ENCODE data around the gene CAMK2N1.
"Not testable (repeated sequence)": the region's sequence is repeated elsewhere in the genome, so short reads cannot be mapped to it uniquely, and the experiment has no call there.

CAMK2N1 gene

DNA sequence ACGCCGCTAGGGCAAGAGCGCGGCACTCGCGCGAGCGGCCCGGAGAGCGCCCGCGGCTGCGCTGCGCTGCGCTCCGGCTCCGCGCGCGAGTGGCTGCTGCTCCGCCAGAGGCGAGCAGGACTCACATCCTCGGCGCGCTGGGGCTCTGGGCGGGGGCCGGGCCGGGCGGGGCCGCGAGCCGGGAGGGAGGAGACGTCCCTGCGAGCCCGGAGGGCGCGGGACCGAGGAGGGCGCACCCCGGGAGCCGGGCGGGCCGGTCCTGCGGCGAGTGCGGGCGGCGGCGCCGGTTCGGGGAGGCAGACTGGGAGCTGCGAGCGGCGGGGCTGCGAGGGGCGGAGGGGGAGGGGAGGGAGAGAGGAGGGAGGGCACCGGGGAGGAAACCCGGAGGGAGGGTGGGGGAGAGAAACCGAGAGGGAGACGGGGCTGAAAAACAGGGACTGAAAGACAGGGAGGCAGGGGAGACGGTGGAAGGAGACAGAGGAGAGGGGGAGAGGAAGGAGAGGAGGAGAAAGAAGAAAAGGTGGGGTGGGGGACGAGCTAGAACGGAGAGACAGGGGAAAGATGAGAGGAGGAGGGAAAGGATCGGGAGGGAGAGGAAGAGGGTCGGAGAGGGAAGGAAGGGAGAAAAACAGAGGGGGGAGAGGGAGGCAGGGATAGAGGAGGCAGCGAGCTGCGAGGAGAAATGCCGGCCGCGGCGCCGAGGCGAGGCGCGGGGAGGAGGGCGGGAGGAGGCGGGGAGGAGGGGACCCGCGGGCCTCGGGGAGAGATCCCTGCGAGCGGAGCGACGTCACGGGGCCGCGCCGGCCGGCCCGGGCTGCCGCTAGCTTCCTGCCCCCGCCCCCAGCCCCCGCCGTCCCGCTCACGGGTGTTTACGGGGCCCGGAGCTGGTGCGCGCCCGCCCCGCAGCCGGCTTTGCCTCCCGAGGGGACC is at the start of gene CAMK2N1:
Gene CAMK2N1 (minus strand): TSS at position 684 of the 930 bp plus-strand sequence. CDS start 831 bp downstream, outside the sequence.
- H3K4me1 ChIP-seq (ENCODE audit: insufficient read depth, low read length) = peaks cover 7% of the 10 kb centered on the region
- peak within 1 kb of the TSS; percentile 94 for H3K9ac ChIP-seq (ENCODE audit: low read length)
- H3K36me3 ChIP-seq (ENCODE audit: insufficient read depth, low read length) = no peaks in the 10 kb centered on the region
- H3K27ac ChIP-seq (ENCODE audit: low read depth, low read length) = peak within 1 kb of the TSS; percentile 75
- peaks cover 0 to 9% of the 10 kb centered on the region in 2 donors for H3K27me3 ChIP-seq (ENCODE audit: control insufficient read depth in 1 of 2, insufficient read depth in 2 of 2, low read length in 2 of 2)
- H3K9me3 ChIP-seq (ENCODE audit: low read length) = no peaks in the 10 kb centered on the region
- peak within 1 kb of the TSS; percentile 81 to 90 for H3K4me3 ChIP-seq (ENCODE audit: low read depth in 1 of 2, low read length in 2 of 2)

DNA sequence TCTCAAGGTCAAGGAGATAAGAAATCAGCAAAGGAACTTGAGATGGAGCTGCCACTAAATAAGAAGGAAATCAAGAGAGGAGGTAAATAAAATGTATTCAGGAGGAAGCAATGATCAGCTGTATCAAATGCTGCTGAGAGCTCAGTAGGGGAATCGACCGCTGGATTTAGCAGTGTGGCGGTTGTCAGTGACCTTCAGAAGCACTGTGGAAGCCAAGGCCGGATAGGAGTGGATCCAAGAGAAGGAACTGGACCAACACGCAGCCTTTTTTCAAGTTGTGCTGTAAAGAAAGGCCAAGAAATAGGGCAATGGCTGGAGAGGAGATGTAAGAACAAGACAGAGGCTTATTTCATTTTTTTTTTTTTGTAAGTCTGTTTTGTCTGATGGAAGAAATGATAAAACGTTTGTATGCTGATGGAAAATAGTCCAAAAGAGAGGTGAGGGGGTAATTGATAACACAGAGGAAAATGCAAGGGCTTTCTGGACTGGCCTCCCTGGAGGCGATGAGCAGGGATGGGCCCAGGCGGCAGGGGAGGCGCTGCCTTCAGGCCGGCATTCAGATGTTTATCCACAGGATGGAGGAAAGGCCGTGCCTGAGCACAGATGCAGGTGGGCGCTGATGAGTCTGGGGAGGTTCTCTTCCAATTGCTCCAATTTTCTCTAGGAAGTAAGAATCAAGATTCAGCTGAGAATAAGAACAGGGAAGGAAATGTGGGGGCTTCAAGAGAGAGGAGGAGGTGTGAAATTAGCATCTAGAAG is 48.8 kb upstream of the CAMK2N1 start:
- no peak overlapping the region for H3K4me3 ChIP-seq (ENCODE audit: low read depth in 1 of 2, low read length in 2 of 2)
- peaks cover 0 to 6% of the 10 kb centered on the region in 2 donors for H3K27me3 ChIP-seq (ENCODE audit: control insufficient read depth in 1 of 2, insufficient read depth in 2 of 2, low read length in 2 of 2)
- H3K9me3 ChIP-seq (ENCODE audit: low read length) = no peaks in the 10 kb centered on the region
- no peak overlapping the region for H3K27ac ChIP-seq (ENCODE audit: low read depth, low read length)
- H3K4me1 ChIP-seq (ENCODE audit: insufficient read depth, low read length) = no peaks in the 10 kb centered on the region
- H3K36me3 ChIP-seq (ENCODE audit: insufficient read depth, low read length) = no peaks in the 10 kb centered on the region
- no peak overlapping the region for H3K9ac ChIP-seq (ENCODE audit: low read length)

DNA sequence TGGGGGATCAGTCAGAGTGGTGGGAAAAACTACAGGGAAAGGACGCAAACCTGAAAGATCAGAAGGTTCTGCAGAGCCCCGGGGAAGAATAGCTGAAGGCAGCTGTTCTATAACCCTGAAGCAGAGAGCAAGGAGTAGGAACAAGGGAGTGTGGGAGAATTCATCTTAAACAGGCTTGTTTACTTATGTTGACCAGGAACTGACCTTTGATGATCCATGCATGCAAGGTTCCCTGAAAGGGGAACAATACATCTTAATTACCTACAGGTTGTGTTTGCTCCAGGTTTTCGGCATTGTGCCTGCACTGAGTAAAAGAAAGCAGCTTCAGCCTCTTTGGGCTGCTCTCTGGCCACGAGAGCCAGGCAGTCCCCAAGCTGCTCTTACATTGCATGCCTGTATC is 47.6 kb upstream of the CAMK2N1 start:
- no peaks in the 10 kb centered on the region for H3K4me1 ChIP-seq (ENCODE audit: insufficient read depth, low read length)
- H3K4me3 ChIP-seq (ENCODE audit: low read depth in 1 of 2, low read length in 2 of 2) = no peak overlapping the region
- H3K27ac ChIP-seq (ENCODE audit: low read depth, low read length) = no peak overlapping the region
- no peak overlapping the region for H3K9ac ChIP-seq (ENCODE audit: low read length)
- H3K9me3 ChIP-seq (ENCODE audit: low read length) = no peaks in the 10 kb centered on the region
- H3K36me3 ChIP-seq (ENCODE audit: insufficient read depth, low read length) = no peaks in the 10 kb centered on the region
- peaks cover 0 to 6% of the 10 kb centered on the region in 2 donors for H3K27me3 ChIP-seq (ENCODE audit: control insufficient read depth in 1 of 2, insufficient read depth in 2 of 2, low read length in 2 of 2)

DNA sequence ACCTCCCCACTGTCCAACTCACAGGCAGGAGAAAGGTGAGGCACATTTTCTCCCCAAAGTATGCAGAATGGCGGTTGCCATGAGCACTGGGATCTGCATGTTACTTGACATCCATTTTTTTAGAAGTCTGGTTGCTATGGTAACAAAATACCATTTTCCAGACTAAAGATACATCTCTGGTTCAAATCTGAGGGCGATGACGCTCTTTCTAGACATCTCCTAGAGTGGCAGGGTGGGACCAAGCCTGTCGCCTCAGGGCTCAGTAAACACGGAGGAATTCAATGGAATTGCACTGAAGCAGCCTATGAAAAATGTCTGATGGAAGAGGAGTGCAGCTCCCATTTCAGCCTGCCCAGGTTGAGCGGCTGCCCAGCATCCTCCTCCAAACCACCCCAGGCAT is 44.9 kb upstream of the CAMK2N1 start:
- Histone ChIP-seq H3K9me3 (ENCODE audit: low read length) (no peaks in the 10 kb centered on the region), H3K4me1 (ENCODE audit: insufficient read depth, low read length) (no peaks in the 10 kb centered on the region), H3K27ac (ENCODE audit: low read depth, low read length) (no peak overlapping the region), H3K9ac (ENCODE audit: low read length) (no peak overlapping the region), H3K27me3 (ENCODE audit: control insufficient read depth in 1 of 2, insufficient read depth in 2 of 2, low read length in 2 of 2) (peaks cover 0 to 6% of the 10 kb centered on the region in 2 donors), H3K36me3 (ENCODE audit: insufficient read depth, low read length) (no peaks in the 10 kb centered on the region), H3K4me3 (ENCODE audit: low read depth in 1 of 2, low read length in 2 of 2) (no peak overlapping the region)

DNA sequence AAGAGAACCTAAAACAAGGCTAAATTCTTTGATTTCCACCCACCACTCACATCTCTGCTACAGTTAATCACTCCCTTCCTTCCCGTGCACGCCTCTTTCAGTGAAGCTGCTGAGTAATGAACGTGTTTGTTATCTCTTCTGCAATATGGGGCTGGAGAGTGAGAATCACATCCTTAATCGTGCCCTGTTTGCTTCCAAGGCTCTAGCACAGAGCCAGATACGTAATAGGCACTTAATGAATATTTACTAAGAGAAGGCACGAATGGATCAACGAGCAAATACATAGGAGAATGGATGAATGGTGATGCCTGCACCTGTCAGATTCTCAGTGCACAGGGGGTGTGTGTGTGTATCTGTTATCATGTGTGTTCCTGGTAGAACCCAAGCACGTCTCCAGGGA is 44.3 kb upstream of the CAMK2N1 start:
- H3K9ac ChIP-seq (ENCODE audit: low read length) = no peak overlapping the region

DNA sequence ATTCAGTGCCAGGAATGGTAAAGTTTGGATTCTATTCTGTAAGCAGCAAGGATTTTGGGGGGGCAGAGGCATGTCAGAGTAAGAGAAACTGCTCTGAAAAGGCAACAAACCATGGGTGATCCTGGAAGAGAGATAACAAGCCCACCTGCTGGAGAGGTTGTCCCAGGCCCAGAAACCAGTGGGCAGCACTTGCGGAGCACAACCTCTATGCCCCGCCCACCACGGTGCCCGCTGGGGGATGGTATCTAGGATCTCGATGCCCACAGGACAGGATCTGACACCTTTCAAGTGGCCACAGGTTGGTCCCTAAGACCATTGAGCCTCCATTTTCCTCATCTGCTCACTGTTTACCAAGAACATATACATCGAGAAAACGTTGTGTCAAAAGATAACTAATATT is 42.2 kb upstream of the CAMK2N1 start:
- no peak overlapping the region for H3K4me3 ChIP-seq (ENCODE audit: low read depth in 1 of 2, low read length in 2 of 2)
- no peaks in the 10 kb centered on the region for H3K4me1 ChIP-seq (ENCODE audit: insufficient read depth, low read length)
- H3K9ac ChIP-seq (ENCODE audit: low read length) = no peak overlapping the region
- H3K36me3 ChIP-seq (ENCODE audit: insufficient read depth, low read length) = no peaks in the 10 kb centered on the region
- no peaks in the 10 kb centered on the region for H3K9me3 ChIP-seq (ENCODE audit: low read length)
- peaks cover 0 to 6% of the 10 kb centered on the region in 2 donors for H3K27me3 ChIP-seq (ENCODE audit: control insufficient read depth in 1 of 2, insufficient read depth in 2 of 2, low read length in 2 of 2)
- no peak overlapping the region for H3K27ac ChIP-seq (ENCODE audit: low read depth, low read length)

More for the DNA sequence above, 44.3 kb upstream of the CAMK2N1 start:
- Histone ChIP-seq H3K36me3 (ENCODE audit: insufficient read depth, low read length) (no peaks in the 10 kb centered on the region), H3K27me3 (ENCODE audit: control insufficient read depth in 1 of 2, insufficient read depth in 2 of 2, low read length in 2 of 2) (peaks cover 0 to 6% of the 10 kb centered on the region in 2 donors), H3K4me3 (ENCODE audit: low read depth in 1 of 2, low read length in 2 of 2) (no peak overlapping the region), H3K9me3 (ENCODE audit: low read length) (no peaks in the 10 kb centered on the region), H3K4me1 (ENCODE audit: insufficient read depth, low read length) (no peaks in the 10 kb centered on the region), H3K27ac (ENCODE audit: low read depth, low read length) (no peak overlapping the region)

DNA sequence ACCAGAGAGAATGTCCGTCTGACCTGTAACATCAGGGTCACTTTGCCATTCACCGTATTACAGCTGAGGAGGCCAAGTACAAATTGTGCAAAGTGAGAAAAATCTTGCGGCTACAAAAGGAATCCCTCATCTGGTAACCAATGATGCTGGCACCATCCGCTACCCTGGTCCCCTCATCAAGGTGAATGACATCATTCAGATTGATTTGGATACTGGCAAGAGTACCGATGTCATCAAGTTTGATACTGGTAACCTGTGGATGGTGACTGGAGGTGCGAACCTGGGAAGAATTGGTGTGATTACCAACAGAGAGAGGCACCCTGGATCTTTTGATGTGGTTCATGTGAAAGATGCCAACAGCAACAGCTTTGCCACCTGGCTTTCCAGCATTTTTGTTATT is 40.3 kb upstream of the CAMK2N1 start:
- H3K4me1 ChIP-seq (ENCODE audit: insufficient read depth, low read length) = no peaks in the 10 kb centered on the region
- peaks cover 0 to 4% of the 10 kb centered on the region in 2 donors for H3K27me3 ChIP-seq (ENCODE audit: control insufficient read depth in 1 of 2, insufficient read depth in 2 of 2, low read length in 2 of 2)
- no peak overlapping the region for H3K4me3 ChIP-seq (ENCODE audit: low read depth in 1 of 2, low read length in 2 of 2)
- H3K9ac ChIP-seq (ENCODE audit: low read length) = no peak overlapping the region
- H3K9me3 ChIP-seq (ENCODE audit: low read length) = no peaks in the 10 kb centered on the region
- no peak overlapping the region for H3K27ac ChIP-seq (ENCODE audit: low read depth, low read length)
- H3K36me3 ChIP-seq (ENCODE audit: insufficient read depth, low read length) = no peaks in the 10 kb centered on the region

DNA sequence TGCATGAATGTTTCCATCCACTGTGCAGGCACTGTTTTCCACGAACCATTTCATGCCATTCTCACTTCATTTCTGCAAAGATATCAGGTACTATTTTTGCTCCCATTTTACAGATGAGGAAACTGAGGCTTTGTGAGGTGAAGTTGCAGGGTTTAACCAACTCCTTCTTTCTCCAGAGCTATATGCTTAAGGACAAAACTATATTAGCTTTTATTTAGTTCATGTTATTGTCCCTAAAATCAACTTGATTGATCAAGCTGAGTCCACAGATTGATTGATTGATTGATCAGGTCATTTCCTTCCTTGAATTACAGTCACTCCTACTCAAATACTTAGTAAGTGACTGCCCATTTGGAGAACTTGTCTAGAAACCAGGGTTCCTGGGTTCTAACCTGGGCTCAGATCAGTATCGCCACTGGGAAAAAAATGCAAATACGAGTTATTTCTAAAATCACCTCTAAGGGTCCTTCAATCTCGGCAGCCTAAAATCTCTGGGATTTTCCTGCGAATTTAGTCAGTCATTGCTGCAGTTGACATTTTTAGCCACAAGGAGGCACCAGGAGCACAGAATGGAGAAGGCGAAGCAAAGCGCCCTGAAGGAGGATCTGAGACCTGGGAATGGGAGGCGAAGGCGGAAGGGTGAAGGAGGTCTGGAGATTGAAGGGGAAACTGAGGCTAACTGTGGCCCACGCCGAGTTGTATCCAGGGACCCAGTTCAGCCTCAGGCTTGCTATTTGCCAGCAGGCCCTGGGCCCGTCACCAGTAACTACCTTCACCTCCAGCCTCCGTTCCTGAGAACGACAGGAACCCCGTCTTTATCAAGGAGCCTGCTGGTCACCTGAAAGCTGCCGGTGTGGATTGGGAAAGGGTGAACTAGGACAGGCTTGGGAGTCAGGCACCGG is 36.2 kb upstream of the CAMK2N1 start:
- Histone ChIP-seq H3K4me1 (ENCODE audit: insufficient read depth, low read length) (no peaks in the 10 kb centered on the region), H3K9me3 (ENCODE audit: low read length) (no peaks in the 10 kb centered on the region), H3K4me3 (ENCODE audit: low read depth in 1 of 2, low read length in 2 of 2) (no peak overlapping the region), H3K36me3 (ENCODE audit: insufficient read depth, low read length) (no peaks in the 10 kb centered on the region), H3K9ac (ENCODE audit: low read length) (no peak overlapping the region), H3K27ac (ENCODE audit: low read depth, low read length) (no peak overlapping the region), H3K27me3 (ENCODE audit: control insufficient read depth in 1 of 2, insufficient read depth in 2 of 2, low read length in 2 of 2) (no peaks in the 10 kb centered on the region)

DNA sequence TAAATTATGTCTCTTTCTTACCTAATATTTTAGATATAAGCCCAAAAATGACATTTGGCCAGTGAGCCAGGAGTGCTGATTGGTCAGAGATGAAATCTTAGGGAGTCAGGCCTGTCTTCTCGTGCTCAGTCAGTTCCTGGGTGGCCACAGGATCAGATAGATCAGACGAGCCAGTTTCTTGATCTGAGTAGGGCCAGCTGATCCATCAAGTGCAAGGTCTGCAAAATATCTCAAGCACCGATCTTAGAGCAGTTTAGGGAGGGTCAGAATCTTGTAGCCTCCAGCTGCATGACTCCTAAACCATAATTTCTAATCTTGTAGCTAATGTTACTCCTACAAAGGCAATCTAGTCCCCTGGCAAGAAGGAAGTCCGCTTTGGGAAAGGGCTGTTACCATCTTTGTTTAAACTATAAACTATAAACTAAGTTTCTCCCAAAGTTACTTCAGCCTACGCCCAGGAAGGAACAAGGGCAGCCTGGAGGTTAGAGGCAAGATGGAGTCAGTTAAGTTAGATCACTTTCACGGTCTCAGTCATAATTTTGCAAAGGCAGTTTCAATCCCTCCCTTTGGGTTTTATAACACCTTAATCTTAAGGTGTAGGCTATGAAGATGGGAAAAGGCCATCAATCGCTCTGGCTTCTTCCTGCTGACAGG is 33.7 kb upstream of the CAMK2N1 start:
- H3K27ac ChIP-seq (ENCODE audit: low read depth, low read length); H3K9ac ChIP-seq (ENCODE audit: low read length); H3K27me3 ChIP-seq (ENCODE audit: control insufficient read depth in 1 of 2, insufficient read depth in 2 of 2, low read length in 2 of 2); H3K36me3 ChIP-seq (ENCODE audit: insufficient read depth, low read length); H3K4me3 ChIP-seq (ENCODE audit: low read depth in 1 of 2, low read length in 2 of 2); H3K4me1 ChIP-seq (ENCODE audit: insufficient read depth, low read length); H3K9me3 ChIP-seq (ENCODE audit: low read length): not testable (repeated sequence)

DNA sequence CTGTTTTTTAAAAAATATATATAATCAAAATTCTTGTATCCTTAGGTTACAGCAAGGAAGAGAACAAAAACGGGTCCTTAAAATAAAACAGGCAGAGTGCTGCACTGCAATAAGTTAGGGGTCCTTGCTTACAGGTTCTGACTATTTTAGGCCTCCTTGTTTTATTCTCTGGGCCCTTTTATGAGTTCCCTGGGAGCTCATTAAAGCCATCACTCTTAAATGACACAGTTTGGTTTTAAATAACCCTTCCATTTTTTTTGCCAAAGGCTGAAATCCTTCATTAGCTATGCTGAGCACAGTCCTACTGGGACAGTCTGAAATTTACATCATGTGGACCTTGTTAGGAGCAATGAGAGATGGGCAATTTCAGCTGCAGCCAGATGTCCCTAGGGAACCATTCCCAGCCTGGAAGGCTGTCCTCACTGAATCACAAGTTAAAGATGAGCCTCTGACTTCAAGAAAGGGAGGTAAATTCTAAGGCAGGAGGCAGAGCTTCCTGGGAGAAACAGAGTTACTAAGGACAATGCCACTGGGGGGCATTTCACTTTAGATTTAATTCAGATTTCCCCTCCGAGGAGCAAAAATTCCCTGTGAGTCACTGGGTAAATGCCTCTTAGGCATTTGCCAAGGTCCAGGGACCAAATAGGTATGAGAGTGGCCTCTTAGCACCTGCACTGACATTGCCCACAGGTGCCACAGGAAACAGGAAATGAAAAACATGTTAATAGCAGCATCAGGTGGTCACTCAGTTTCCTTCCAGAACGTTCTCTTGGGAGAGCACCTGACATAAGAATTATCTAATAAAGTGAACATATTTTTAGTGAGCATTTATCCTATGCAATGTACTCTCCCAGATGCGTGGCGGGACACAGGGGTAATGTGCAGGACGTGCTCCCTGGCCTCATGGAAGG is 25.8 kb upstream of the CAMK2N1 start:
- H3K27ac ChIP-seq (ENCODE audit: low read depth, low read length) = no peak overlapping the region
- H3K4me3 ChIP-seq (ENCODE audit: low read depth in 1 of 2, low read length in 2 of 2) = no peak overlapping the region
- no peaks in the 10 kb centered on the region for H3K27me3 ChIP-seq (ENCODE audit: control insufficient read depth in 1 of 2, insufficient read depth in 2 of 2, low read length in 2 of 2)

More for the DNA sequence above, 25.8 kb upstream of the CAMK2N1 start:
- Histone ChIP-seq H3K36me3 (ENCODE audit: insufficient read depth, low read length) (no peaks in the 10 kb centered on the region), H3K9ac (ENCODE audit: low read length) (no peak overlapping the region), H3K4me1 (ENCODE audit: insufficient read depth, low read length) (peaks cover 13% of the 10 kb centered on the region), H3K9me3 (ENCODE audit: low read length) (no peaks in the 10 kb centered on the region)
